DMS53 treated with DMSO at 0.1 percent for 48 hours (cell line): Measurements from ENCODE around the gene BCL10.

ENCODE experiments used
- DNase-seq: peaks from one replicate; lab custom pipeline; 2025; ENCODE audit not compliant: unreplicated experiment; lab: John Stamatoyannopoulos, UW

BCL10 gene

DNA sequence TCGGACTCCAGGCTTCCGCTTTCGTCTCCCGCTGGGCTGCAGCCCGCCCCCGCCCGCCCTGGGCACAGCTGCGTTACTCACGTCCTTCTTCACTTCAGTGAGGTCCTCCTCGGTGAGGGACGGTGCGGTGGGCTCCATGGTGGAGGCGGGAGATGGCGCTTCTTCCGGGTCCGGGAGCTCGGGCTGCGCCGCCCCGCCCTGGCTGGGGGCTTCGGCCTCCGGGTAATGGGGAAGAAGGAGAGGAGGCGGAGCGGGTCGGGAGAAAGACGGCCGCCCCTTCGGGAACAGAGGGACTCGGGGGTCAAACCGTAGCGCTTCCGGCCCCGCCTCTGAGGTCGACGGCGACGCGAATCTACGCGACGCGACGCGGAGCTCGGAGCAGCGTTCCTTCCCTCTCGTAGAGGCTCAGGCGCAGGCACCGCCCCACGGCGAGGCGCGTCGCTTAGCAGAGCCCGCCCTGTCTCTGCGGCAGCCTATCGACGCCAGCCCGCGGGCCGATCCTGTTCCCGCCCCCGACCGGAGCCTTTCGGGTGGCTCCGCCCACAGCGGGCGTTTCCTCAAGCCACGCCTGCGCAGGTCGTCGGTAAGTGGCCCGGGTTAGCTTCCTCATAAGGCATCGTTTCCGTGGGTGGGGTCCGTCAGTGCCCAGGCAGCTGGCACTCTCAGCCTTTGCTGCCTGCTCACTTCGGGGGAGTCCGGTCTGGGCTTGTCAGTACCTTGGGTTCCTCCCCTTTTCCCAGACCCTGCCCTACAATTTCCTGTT lies at the start of gene BCL10:
Gene BCL10 (minus strand): TSS at position 418 of the 763 bp plus-strand sequence. CDS start 280 bp downstream, at position 138.
- DNase-seq: peak; percentile 99

DNA sequence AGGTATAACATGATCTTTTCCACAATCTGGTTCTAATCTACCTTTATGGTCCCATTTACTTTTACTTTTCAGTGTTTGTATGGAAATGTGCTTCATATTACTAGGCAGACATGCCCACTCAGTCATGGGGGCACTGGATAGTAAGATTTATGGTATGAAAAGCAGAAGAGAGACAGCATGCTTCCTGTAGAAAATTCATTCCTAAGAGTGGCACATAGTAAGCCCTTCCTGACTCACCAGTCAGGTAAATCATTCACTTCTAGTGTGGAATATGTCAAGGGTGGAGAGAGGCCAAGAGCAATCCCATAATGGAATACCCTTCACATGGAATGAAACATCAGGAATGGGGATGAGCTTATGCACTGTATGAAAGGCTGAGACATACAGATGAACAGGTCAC lies 49.5 kb upstream of the BCL10 start:
- peak; percentile 65 for DNase-seq

DNA sequence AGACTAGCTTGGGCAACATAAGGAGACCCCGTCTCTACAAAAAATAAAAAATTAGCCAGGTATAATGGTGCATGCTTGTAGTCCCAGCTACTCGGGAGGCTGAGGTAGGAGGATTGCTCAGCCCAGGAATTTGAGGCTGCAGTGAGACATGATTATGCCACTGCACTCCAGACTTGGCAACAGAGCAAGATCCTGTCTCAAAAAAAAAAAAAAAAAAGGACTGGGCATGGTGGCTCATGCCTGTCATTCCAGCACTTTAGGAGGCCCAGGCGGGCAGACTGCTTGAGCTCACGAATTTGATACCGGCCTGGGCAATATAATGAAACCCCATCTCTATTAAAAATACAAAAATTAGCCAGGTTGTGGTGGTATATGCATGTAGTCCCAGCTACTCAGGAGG lies 47.3 kb upstream of the BCL10 start:
- no peak for DNase-seq

DNA sequence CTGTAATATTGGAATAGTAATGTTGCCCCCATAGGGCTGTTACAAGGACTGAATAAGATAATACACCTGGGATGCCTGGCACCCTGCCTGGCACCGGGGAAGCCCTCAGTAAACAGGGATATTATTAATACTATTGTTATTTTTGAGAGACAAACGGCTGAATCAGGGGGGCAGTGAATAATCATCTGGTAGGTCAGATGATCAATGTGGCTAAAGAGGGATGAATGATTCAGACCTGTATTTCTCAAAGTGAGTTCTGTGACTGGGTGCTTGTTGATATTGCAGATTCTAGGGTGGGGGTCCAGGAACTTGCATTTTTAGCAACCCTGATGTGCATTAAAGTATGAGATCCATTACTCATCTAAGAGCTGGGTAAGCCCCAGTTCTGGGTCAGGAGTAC lies 46.2 kb upstream of the BCL10 start:
- DNase-seq: no peak

DNA sequence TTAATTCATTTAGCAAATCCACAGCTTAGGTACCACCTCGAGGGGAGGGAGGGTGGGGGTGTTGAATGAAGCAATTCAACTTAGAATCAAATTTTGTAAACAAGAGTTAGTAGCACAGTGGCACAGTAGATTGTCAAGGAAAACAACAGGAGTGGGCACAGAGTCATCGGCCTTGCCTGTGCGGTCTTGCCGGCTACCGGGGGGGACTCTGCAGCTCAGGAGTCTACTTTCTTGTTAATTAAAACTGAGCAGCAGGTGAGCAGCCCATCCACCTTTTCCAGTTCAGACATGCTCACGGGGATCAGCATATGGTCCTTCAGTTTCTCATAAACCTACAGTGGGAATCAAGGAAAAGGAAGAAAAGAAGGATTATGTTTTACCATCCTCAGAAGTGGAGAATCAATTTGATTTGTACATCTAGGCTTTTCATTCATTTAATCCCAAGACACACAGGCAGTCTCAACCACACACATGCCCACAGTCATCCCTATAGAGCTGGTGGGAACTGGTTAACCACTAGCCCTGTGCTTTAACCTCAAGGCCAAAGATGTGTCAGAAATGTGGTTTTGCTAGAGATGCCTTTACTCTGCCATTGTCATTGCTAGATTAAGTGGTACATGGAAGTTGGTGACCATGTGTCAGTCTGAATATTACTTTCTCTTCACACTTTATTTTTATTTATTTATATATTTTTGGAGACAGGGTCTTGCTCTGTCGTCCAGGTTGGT lies 45.0 kb upstream of the BCL10 start:
- DNase-seq: no peak

DNA sequence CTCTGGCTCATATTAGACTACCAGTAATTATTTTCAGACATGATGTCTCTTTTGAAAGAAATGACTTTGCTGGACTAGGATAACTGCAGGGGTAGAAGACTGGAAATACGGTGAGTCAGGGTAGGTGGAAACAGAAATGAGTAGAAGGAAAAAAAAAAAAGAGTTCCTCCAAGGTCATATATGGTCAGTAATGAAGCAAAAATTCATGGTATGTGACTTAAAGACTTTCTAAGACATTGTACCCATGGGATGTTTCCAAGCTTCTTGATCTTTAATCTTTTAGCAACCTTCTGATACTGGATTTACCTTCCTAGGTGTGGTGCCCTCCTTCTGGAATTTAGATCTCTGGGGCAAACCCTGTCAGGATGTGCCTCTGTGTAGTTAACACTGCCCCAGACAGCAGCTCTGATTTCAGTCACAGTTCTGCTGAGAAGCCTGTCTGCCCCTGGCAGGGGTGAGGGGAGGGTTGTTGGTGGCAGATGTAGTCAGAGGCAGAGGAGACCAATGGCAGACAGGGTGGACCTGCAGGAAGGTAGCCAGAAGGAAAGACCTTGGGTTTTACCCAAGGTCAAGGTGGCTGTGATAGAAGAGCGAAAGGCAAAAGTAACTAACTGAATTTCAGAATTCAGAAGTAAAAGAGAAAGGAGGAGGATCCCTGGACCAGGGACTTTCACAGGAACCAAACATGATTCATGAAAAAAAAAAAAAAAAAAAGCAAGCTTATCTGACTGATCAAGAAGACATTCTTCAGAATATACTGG lies 44.1 kb upstream of the BCL10 start:
- no peak for DNase-seq

DNA sequence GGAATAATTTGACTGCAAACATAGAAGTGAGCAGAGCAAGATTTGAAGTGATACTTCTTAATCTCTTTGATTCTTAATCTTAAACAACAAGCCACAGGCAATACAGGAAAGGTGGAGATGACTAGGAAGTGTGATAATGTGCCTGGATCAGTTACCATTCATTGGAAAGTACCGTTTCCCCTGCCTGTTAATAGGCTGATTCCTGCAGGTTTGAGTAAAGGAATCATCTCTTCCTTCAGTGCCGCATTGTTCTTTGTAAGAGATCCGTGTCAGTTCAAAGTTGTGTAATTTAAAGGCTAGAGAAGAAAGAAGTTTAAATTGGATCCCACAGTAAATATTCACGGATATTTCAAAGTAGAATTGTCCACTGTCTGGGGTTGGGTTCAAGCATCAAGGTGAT lies 43.5 kb upstream of the BCL10 start:
- no peak for DNase-seq

DNA sequence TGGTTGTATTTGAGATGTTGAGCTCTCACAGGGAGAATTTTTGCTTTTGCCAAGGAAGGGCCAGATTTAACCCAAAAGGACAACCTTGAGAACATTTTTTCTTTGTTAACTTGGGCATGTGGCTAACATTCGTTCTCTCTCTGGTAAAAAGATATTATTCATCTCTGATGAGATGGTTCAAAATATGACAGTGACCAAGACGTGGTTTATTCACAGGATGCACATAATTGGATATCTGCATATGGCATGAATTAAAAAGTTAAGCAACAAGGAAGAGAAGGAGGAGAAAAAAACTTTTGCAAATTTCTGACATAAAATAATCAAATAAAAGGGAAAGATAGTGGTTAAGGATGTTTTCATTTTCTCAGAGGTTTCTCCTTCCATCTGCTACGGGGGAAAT lies 43.1 kb upstream of the BCL10 start:
- no peak for DNase-seq

DNA sequence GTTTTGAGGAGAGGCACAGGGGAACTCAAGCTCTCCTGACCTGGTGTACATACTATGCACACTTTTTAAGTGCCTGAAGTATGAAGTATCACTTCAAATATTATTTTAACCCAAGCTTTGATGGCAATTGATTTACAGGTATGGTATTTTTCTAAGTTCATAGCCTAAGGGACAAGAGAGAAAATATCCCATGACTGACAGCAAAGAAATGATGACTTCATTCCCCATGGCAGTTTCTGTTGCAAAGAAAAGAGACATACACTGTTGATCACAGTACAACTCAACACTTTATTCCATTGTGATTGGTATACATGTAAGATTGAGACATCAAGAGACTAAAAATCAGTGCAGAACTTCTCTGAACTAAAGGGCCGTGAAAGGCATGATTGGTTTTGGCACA lies 41.8 kb upstream of the BCL10 start:
- DNase-seq: no peak

DNA sequence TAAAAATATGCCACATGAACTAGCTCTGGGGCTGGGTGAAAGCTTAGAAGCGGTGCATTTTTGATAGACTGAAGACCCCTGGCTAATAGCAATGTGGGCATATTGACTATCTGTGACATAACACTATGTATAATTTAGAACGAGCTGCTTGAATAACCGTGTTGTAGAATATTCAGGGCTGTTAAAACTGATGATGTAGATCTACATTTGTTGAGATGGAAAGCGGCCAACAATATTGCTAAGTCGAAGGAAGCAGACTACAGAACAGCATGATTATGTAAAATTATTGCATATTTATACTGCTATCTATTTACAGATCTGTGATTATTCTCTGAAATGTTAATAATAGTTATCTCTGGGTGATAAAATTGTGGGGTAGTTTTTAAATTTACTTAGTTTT lies 41.1 kb upstream of the BCL10 start:
- DNase-seq: no peak

DNA sequence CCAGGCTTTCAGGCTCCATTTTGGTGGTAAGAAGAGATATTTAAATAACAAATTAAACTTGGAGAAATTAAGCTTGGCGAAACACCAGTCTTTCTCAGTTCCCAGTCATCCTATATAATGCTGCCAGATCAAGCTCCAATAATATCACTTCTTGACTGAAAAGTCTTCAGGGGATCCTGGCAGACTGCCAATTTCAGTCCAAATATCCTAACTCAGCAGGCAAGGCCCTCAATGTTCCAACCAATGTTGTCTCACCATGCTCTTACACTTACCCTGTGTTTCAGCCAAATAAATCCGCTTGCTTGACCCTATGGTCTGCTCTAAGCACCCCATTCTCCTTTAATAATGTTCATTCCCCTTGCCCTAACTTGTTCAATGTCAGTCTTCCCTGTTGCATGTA lies 39.9 kb upstream of the BCL10 start:
- DNase-seq: no peak

DNA sequence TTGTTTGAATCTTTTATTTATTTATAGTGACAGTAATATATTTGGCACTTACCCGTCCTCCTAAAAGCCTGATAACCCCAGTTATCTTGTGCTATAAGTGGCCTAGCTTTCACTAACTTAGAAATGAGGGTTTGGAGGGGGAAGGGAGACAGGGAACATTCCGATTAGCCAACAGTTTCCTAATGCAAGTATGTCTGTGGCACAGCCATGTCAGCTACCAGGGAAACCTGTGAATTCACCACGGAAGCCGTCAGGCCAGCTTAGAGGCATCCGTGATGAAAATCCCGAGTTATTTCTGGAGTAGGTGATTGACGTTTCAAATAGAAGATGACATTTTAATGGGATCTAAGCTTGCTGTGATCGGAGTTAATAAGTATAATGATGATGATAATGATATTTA lies 39.4 kb upstream of the BCL10 start:
- no peak for DNase-seq

DNA sequence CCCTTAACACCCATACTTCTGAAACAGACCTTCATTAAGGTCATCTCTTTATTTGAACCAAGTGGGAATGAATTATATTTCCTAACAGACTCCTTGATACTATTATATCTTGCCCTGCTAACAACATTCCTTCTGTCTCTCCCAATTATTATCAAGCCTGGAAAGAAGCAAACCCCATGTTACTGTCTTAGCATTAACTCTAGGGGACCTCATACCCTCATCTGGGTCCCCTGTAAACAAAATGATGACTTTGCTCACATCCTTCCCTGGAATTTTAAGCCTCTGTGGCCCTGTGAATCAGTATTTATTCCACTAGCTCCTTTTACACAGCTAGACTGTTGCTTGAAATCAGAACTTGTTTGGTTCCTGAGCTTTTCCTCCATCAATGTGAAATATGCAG lies 38.3 kb upstream of the BCL10 start:
- DNase-seq: no peak

DNA sequence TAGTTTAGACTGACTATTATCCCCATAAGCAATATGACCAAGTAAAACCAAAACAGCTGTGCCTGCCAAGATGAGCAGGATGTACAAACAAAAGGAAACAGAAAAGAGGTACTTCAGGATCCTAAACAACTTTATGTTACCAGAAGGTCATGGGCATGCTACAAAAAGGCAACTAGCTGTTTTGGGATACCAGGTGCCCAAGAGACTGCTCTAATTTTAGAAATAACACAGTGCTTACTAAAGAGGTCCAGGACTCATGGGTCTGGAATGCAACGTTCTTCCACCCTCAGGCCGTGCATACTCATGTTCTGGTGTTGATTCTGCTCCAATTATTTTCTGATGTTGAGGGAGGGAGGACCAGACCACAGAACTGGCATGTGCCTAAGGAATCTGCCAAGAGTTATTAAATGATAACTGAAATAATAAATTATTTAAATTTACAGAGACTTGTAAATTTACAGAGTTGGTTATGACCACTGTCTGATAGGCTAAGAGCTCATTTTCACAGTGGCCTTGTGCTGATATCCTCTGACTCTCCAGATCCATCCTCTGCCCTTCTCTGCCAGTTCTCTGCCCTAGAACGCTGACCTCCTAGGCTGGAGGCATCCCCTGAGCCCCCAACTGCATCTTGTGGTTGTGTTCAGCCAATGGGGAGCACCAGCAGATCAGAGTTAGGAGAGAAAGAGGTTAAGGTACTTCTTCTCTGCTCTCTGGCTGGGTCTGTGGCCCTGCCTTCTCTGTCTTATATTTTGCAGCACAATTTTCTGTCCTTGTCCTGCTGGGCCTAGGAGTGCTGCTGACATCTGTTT lies 37.7 kb upstream of the BCL10 start:
- DNase-seq: no peak

DNA sequence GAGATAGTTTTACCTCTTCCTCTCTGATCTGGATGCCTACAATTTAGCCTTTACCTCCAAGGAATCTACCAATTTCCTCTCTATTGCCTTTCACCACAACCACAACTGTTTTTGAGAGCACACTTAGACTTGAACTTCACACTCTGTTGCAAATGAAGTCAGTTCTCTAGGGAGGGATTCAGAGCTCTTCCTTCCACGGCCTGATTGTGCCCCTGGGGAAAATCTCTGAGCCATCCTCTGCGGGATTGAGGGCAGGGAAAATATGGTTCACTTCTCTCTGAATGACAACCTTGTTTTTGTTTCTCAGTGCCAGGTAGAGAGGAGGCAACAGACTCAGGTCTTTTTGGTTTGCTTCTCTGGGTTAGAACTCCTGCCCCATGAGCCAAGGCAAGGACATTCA lies 35.4 kb upstream of the BCL10 start:
- DNase-seq: no peak

DNA sequence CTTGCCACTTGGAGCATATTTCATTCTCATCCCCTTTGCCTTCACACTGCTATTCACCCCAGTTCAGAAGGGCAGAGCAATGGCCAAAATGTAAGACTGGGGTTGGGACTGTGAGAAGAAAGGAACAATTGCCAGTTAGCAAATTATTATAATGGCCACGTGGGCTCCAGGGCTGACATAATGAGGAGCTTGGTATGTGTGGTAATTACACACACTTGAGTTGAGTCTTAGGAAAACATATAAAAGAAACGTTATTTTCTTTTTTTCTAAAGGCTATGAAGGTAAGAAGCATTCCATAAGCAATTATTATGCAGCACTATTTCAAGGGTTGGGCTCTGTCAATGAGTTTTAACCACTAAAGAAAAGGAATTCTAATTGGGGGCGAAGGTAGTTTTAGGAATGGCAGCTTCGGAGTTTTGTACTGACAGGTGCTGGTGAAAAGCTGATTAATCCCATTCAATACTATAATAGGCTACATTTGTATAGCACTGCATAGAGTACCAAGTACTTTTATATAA lies 32.5 kb upstream of the BCL10 start:
- no peak for DNase-seq

DNA sequence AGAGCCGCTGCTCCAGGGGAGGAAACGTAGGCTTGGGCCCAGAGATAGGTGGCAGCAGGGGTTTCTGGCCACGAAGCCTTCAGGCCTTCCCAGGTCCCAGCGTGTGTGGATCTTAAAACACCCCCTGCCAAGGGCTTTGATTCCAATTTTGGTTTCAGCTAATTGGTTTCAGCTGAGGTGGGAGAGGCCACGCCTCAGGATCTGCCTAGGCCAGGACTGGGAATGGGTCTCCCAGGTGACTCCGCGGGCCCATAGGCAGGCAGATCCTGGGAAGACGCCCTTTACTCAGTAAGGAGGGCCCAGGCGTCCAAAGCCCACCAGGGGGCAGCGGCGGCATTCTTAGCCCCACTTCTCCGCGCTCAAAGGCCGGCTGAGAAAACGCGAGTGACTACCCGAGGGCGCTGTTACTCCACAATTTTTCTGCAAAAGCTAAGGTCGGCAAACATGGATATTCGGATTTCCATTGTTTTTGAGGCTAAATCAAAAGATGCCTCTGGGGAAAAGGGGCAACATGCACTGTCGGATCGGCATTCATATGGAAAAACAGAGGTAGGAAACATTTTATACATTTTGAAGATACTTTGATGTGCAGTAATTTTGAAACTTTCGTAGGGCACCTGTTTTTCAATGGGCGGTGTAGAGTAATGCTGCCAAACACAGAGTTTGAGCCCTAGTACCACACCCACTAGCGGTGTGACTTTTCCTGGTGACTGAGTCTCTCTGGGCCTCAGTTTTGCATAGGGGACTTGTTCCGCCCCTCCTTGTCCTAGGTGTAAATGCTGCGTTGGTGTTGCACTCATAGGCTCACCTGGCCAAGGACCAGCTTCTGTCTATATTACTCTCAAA lies 31.8 kb upstream of the BCL10 start:
- peak; percentile 26 for DNase-seq

DNA sequence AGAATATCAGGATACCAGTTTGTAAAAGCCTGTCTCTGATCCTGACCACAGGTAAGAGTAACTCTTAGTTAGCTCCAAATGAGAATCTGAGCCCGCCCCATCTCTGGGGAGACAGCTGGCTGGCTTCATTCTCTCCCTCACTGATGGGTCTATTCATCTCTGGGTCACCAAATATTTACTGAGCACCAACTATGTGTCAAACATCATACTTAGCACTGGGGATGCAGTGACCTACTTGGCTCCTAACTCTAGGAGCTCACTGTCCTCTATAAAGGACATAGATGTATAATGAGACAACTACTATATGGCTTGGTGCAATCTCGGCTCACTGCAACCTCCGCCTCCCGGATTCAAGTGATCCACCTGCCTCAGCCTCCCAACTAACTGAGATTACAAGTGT lies 29.8 kb upstream of the BCL10 start:
- no peak for DNase-seq

DNA sequence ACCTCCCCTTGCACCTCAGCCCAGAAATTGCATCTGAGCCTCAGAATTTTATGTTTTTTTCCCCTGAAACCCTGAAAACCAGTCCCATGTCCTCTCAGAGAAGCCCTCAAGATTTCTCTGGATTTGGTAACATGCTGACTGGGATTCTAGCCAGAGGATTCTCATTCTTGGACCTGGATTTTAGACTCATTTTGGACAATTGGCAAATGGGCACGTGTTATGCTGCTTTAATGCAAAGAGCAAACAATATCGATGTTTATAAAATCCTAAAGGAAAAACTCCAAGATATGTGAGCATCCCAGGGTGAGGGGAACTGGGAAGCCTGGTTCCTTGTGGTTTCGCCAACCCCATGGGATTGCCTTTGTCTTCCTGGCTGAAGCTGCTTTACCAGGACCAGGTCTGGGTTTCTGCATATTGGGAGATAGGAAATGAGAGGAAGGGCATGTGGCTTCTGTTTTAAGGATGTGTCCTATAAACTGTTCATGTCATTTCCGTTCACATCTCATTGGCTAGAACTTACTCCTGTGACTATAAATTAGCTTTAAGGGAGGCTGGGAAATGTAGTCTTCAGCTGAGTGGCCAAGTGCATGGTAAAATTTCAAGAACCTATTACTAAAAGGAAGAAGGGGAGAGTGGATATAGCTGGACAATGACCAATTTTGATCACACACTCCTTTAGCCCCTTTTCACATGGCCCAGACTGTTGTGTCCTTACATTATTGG lies 27.2 kb upstream of the BCL10 start:
- DNase-seq: no peak
